HepG2 (cell line): Measurements from ENCODE around the gene CFAP43. TPM values are rescaled to one million over a fixed set of nuclear protein-coding genes. Genes with fewer than 3 reads are reported as not detected.

ENCODE experiments used
- ATAC-seq: fragments of 200-7000 bp; cut with Tn5 transposase; 3 replicates; pipeline ENCODE4 v1.9.1; 2020; ENCODE audit warnings: mild to moderate bottlenecking, moderate library complexity
- BruUV-seq: library from RNA; stranded (reverse); fragments of 400-500 nt; replicated peaks from 2 replicates; lab custom pipeline; 2021; lab: Mats Ljungman, UMichigan
- CTCF ChIA-PET: fragments of 300-600 bp; formaldehyde crosslinking; extraction: SDS; loops from one replicate; lab custom pipeline; 2021; ENCODE audit warnings: low total read pairs, inconsistent platforms, low intra/inter-chr PET ratio; lab: Yijun Ruan, JAX
- POLR2A ChIA-PET: fragments of 350-600 bp; sonication (Branson Sonifier 250); formaldehyde crosslinking; loops from one replicate; lab custom pipeline; 2020; ENCODE audit warnings: antibody characterized with exemption, inconsistent platforms; lab: Yijun Ruan, JAX
- DNase-seq: peaks from one replicate; pipeline ENCODE4 v3.0.0-alpha.2; 2015; ENCODE audit warnings: low spot score
- FAIRE-seq: peaks from 3 replicates; lab custom pipeline; 2011; peaks lifted over from hg19 to GRCh38; lab: Jason Lieb, UNC
- H2AFZ ChIP-seq: one replicate; pipeline ENCODE4 v1.6.1; 2011; ENCODE audit warnings: low read length, inconsistent platforms
- H3K27ac ChIP-seq: fragments of 300-600 bp; 3 replicates; pipeline ENCODE4 v1.8.0; 2011; ENCODE audit warnings: mixed run types, mild to moderate bottlenecking, mixed read lengths, low read length, inconsistent platforms; ENCODE audit not compliant: insufficient read depth; ENCODE audit errors: extremely low read length
- H3K27me3 ChIP-seq, 2 experiments: fragments of 200-600 bp in 1 of 2; 2 replicates in 1 of 2; 3 replicates in 1 of 2; pipeline versions ENCODE4 v1.6.0 to v1.8.0; 2011; ENCODE audit warnings: low read length in 2 of 2, mild to moderate bottlenecking in 2 of 2, moderate library complexity in 2 of 2, inconsistent platforms in 1 of 2; ENCODE audit not compliant: insufficient read depth in 2 of 2, control insufficient read depth in 1 of 2
- H3K36me3 ChIP-seq, 2 experiments: fragments of 200-600 bp in 1 of 2; replicated peaks in 1 of 2; 2 replicates in 1 of 2; 3 replicates in 1 of 2; pipeline versions ENCODE4 v1.5.1 to v1.8.0; 2011; ENCODE audit warnings: low read length in 2 of 2, inconsistent platforms in 1 of 2; ENCODE audit not compliant: insufficient read depth in 2 of 2, control insufficient read depth in 1 of 2
- H3K4me1 ChIP-seq: 2 replicates; pipeline ENCODE4 v1.5.1; 2012; ENCODE audit warnings: low read length, inconsistent platforms; ENCODE audit not compliant: insufficient read depth
- H3K4me2 ChIP-seq: 2 replicates; pipeline ENCODE4 v1.6.0; 2011; ENCODE audit warnings: low read depth, low read length, inconsistent platforms
- H3K4me3 ChIP-seq, 3 experiments: fragments of 200-600 bp in 1 of 3; sonication (generic), shearing (Covaris generic) in 1 of 3; replicated peaks in 1 of 3; 2 replicates each; pipeline ENCODE4 v1.5.1; 2011 to 2016; ENCODE audit warnings: low read length in 3 of 3, inconsistent platforms in 2 of 3, low read depth in 2 of 3, mild to moderate bottlenecking in 2 of 3, control low read depth in 1 of 3, mixed read lengths in 1 of 3; ENCODE audit not compliant: insufficient read depth in 1 of 3
- H3K79me2 ChIP-seq: one replicate; pipeline ENCODE4 v1.6.1; 2011; ENCODE audit warnings: low read length, inconsistent platforms; ENCODE audit not compliant: insufficient read depth
- H3K9ac ChIP-seq: 2 replicates; pipeline ENCODE4 v1.6.0; 2011; ENCODE audit warnings: mild to moderate bottlenecking, low read depth, low read length, inconsistent platforms; ENCODE audit not compliant: insufficient read depth
- H3K9me3 ChIP-seq: 2 replicates; pipeline ENCODE4 v1.5.1; 2012; ENCODE audit warnings: mild to moderate bottlenecking, low read length
- H4K20me1 ChIP-seq: 2 replicates; pipeline ENCODE4 v1.6.0; 2011; ENCODE audit warnings: inconsistent platforms, mild to moderate bottlenecking, low read length, moderate library complexity; ENCODE audit not compliant: insufficient read depth
- BHLHE40 ChIP-seq: IDR thresholded peaks from 2 replicates; pipeline ENCODE4 v1.6.1; 2011; ENCODE audit warnings: low read length, improper control_type of control experiment
- BRCA1 ChIP-seq: sonication (generic); formaldehyde crosslinking; IDR thresholded peaks from 2 replicates; pipeline ENCODE4 v1.4.0; 2020; ENCODE audit warnings: missing genetic modification reagents
- REXO4 ChIP-seq: sonication (generic); formaldehyde crosslinking; IDR thresholded peaks from 2 replicates; pipeline ENCODE4 v1.8.0; 2022; ENCODE audit warnings: missing genetic modification reagents, mild to moderate bottlenecking, borderline replicate concordance
- SNAPC5 ChIP-seq: sonication (generic); formaldehyde crosslinking; IDR thresholded peaks from 2 replicates; pipeline ENCODE4 v1.8.1; 2023; ENCODE audit warnings: mild to moderate bottlenecking, missing genetic modification reagents, borderline replicate concordance
- YEATS2 ChIP-seq: sonication (generic); formaldehyde crosslinking; IDR thresholded peaks from 2 replicates; pipeline ENCODE4 v1.4.0; 2020; ENCODE audit warnings: missing genetic modification reagents, borderline replicate concordance
- ZFP36 ChIP-seq: fragments of 150-350 bp; IDR thresholded peaks from 2 replicates; pipeline ENCODE4 v1.6.1; 2018; ENCODE audit warnings: borderline replicate concordance, low read length, low read depth; ENCODE audit not compliant: partially characterized antibody
- ZNF563 ChIP-seq: sonication (generic); formaldehyde crosslinking; IDR thresholded peaks from 2 replicates; pipeline ENCODE4 v1.8.0; 2022; ENCODE audit warnings: mild to moderate bottlenecking, moderate library complexity, missing genetic modification reagents
- ZNF678 ChIP-seq: sonication (generic); formaldehyde crosslinking; IDR thresholded peaks from 2 replicates; pipeline ENCODE4 v1.4.0; 2020; ENCODE audit warnings: mild to moderate bottlenecking, missing genetic modification reagents
- ZNF773 ChIP-seq: sonication (generic); formaldehyde crosslinking; IDR thresholded peaks from 2 replicates; pipeline ENCODE4 v1.4.0; 2020; ENCODE audit warnings: missing genetic modification reagents, borderline replicate concordance
- WGBS: methylation state at CpG from one replicate; pipeline ENCODE4 v1.1.6; 2017; ENCODE audit warnings: low lambda C conversion rate; 5-methylcytosine and 5-hydroxymethylcytosine counted together
- in situ Hi-C: cut with HindIII; loops from 2 replicates; pipeline ENCODE4 v1.10.0; 2017; ENCODE audit warnings: low pct_unique_long_range_greater_than_20kb; ENCODE audit not compliant: extremely low pct_ligation_motif_present
- intact Hi-C: fragments of 100-400 bp; cut with micrococcal nuclease; formaldehyde crosslinking; loops from one replicate; pipeline ENCODE4 v1.10.0; 2022; ENCODE audit not compliant: unreplicated experiment
- polyA plus RNA-seq, 8 experiments: library from polyadenylated mRNA; depleted of rRNA in 3 of 8; stranded (reverse) in 7 of 8; unstranded in 1 of 8; fragments of >200 nt; fragmentation: Illumina TruSeq in 4 of 8; extraction: Trizol in 4 of 8; gene quantifications; 2 replicates each; pipeline versions ENCODE4 v1.2.1 to v1.2.3, GENCODE V29; 2011 to 2016; ENCODE audit warnings: low read depth in 4 of 8, missing spikeins in 1 of 8, mixed read lengths in 1 of 8; ENCODE audit not compliant: insufficient read depth in 1 of 8
- total RNA-seq, 5 experiments: library from RNA; depleted of rRNA; stranded (reverse); fragments of >200 nt; fragmentation: Illumina TruSeq; extraction: Trizol; gene quantifications; 2 replicates each; pipeline ENCODE4 v1.2.3, GENCODE V29; 2016; ENCODE audit warnings: low read depth in 1 of 5
- TF ChIP-seq, protein P1 (sequence below): sonication (generic); formaldehyde crosslinking; conservative IDR thresholded peaks from 2 replicates; pipeline ENCODE4 v1.8.0; 2022; ENCODE audit warnings: low read depth, missing genetic modification reagents

The CFAP43 gene
- total and polyA plus RNA-seq, 2 of the 13 experiments (the other 11 are each of a cell fraction or from before 2014, with no cell fraction given), result 0.24 to 0.38 TPM

DNA sequence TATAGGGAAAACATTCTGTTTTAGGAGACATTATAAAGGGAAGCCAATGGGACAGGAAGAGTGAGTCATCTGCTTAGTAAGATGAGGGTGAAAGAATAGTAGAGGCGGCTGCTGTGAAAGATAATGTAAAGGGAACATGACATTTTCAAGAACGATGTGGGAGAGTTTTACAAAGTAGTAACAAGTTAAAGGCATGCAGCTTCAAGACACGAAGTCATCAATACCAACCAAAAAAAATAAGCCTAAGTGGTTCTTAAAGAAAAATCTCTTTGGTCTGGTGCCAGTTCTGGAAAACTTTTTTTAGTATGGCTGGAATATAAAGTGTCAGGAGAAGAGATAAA, 28.6 kb upstream of the CFAP43 start:
- ATAC-seq (no peak), FAIRE-seq (no peak), DNase-seq (no peak)
- Histone ChIP-seq H3K4me1 (peaks cover 99% of the 10 kb centered on the region), H3K27me3 (no peaks in the 10 kb centered on the region; a peak in 1 of 5 replicates), H3K79me2 (peaks cover 54% of the 10 kb centered on the region), H3K27ac (no peak overlapping the region), H3K9me3 (no peaks in the 10 kb centered on the region), H4K20me1 (peaks cover 11% of the 10 kb centered on the region), H3K36me3 (peaks cover 9 to 77% of the 10 kb centered on the region in 2 experiments), H2AFZ (no peak overlapping the region), H3K4me2 (no peak overlapping the region), H3K4me3 (no peak overlapping the region), H3K9ac (no peak overlapping the region)
- WGBS, result 92% methylated on average over 3 of the region's 3 CpGs
- intact Hi-C loops, result no loop called here
- in situ Hi-C loops, result no loop called here
- BruUV-seq, result no TSS peak
- TF ChIP-seq ZNF773 (CRISPR knock-in tag) (no peak), SNAPC5 (CRISPR knock-in tag) (no peak)
- TF ChIP-seq, protein P1, sequence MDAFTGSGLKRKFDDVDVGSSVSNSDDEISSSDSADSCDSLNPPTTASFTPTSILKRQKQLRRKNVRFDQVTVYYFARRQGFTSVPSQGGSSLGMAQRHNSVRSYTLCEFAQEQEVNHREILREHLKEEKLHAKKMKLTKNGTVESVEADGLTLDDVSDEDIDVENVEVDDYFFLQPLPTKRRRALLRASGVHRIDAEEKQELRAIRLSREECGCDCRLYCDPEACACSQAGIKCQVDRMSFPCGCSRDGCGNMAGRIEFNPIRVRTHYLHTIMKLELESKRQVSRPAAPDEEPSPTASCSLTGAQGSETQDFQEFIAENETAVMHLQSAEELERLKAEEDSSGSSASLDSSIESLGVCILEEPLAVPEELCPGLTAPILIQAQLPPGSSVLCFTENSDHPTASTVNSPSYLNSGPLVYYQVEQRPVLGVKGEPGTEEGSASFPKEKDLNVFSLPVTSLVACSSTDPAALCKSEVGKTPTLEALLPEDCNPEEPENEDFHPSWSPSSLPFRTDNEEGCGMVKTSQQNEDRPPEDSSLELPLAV (CRISPR knock-in tag), result no peak
- POLR2A ChIA-PET, result no interaction called here
- CTCF ChIA-PET, result no interaction called here

- in situ Hi-C loops (no loop called here), intact Hi-C loops (loop anchor here (10.0 kb wide), 1 partner anchor 135 kb away; the partner anchor contains the start of gene SFR1)
- Histone ChIP-seq H3K79me2 (peaks cover 59% of the 10 kb centered on the region), H3K36me3 (peaks cover 7 to 72% of the 10 kb centered on the region in 2 experiments; a peak in 4 of 5 replicates), H4K20me1 (peaks cover 7% of the 10 kb centered on the region), H3K27ac (no peak overlapping the region), H3K4me1 (peaks cover 94% of the 10 kb centered on the region), H3K27me3 (no peaks in the 10 kb centered on the region; a peak in 1 of 5 replicates), H3K4me3 (no peak overlapping the region), H3K9ac (no peak overlapping the region), H3K9me3 (no peaks in the 10 kb centered on the region), H3K4me2 (no peak overlapping the region), H2AFZ (no peak overlapping the region)
- WGBS, result 94% methylated on average over 6 of the region's 6 CpGs
- FAIRE-seq (no peak), ATAC-seq (no peak), DNase-seq (no peak)
- BruUV-seq, result no TSS peak
- CTCF ChIA-PET, result no interaction called here
- POLR2A ChIA-PET, result interaction anchor here (0.6 kb wide), 1 partner anchor 16 kb away, joined by 3 read pairs; no protein-coding TSS in a partner anchor
- TF ChIP-seq ZNF563 (CRISPR knock-in tag) (no peak), ZNF678 (no peak), YEATS2 (no peak), BHLHE40 (no peak), REXO4 (CRISPR knock-in tag) (no peak), ZFP36 (no peak), BRCA1 (CRISPR knock-in tag) (no peak)
Observed at GRCh38 chr10:104259999-104260774, 28.0 kb upstream of the CFAP43 start.
